ENCODE results near the gene GNB3. TPM values are rescaled to one million over a fixed set of nuclear protein-coding genes. Genes with fewer than 3 reads are reported as not detected.

Gene GNB3
- total RNA-seq, 1 experiment from 2014 or later = not detected

GRCh38 chr12:6826125-6826733, 14.5 kb upstream of the GNB3 start:
- H3K27me3 Mint-ChIP-seq (ENCODE audit: unreplicated experiment) = peaks cover 100% of the 10 kb centered on the region
- no peak for DNase-seq
- H3K4me1 Mint-ChIP-seq (ENCODE audit: low read depth, unreplicated experiment) = peaks cover 16% of the 10 kb centered on the region
- CTCF ChIA-PET = interaction anchor here (1.6 to 1.8 kb wide), 2 partner anchors 8 to 73 kb away, joined by 4 to 7 read pairs; partner anchors contain the start of gene MLF2
- BruUV-seq (replicated peaks) = no TSS peak
- TF ChIP-seq, protein P1, sequence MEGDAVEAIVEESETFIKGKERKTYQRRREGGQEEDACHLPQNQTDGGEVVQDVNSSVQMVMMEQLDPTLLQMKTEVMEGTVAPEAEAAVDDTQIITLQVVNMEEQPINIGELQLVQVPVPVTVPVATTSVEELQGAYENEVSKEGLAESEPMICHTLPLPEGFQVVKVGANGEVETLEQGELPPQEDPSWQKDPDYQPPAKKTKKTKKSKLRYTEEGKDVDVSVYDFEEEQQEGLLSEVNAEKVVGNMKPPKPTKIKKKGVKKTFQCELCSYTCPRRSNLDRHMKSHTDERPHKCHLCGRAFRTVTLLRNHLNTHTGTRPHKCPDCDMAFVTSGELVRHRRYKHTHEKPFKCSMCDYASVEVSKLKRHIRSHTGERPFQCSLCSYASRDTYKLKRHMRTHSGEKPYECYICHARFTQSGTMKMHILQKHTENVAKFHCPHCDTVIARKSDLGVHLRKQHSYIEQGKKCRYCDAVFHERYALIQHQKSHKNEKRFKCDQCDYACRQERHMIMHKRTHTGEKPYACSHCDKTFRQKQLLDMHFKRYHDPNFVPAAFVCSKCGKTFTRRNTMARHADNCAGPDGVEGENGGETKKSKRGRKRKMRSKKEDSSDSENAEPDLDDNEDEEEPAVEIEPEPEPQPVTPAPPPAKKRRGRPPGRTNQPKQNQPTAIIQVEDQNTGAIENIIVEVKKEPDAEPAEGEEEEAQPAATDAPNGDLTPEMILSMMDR (IDR thresholded peaks at IDR 0.05; ENCODE audit: unreplicated experiment) = no peak
- H3K9me3 Mint-ChIP-seq (ENCODE audit: low read depth, unreplicated experiment) = no peaks in the 10 kb centered on the region
- intact Hi-C loops (cut with micrococcal nuclease; ENCODE audit: unreplicated experiment) = loop anchor here (5.0 to 10.0 kb wide), 2 partner anchors 211 to 274 kb away; no protein-coding TSS in a partner anchor
- H3K36me3 Mint-ChIP-seq (ENCODE audit: insufficient read depth, unreplicated experiment) = peaks cover 16% of the 10 kb centered on the region
- H3K27ac Mint-ChIP-seq (ENCODE audit: unreplicated experiment) = no peak overlapping the region
- H3K4me3 Mint-ChIP-seq (ENCODE audit: low read depth, unreplicated experiment) = no peak overlapping the region

- no peaks in the 10 kb centered on the region for H3K9me3 Mint-ChIP-seq (ENCODE audit: low read depth, unreplicated experiment)
- H3K27me3 Mint-ChIP-seq (ENCODE audit: unreplicated experiment) = peaks cover 100% of the 10 kb centered on the region
- TF ChIP-seq, protein P1 (IDR thresholded peaks at IDR 0.05; ENCODE audit: unreplicated experiment) = no peak
- CTCF ChIA-PET = interaction anchor here (1.0 kb wide), 1 partner anchor 74 kb away, joined by 4 read pairs; the partner anchor contains the start of gene MLF2
- intact Hi-C loops (cut with micrococcal nuclease; ENCODE audit: unreplicated experiment) = loop anchor here (5.0 to 10.0 kb wide), 2 partner anchors 212 to 275 kb away; no protein-coding TSS in a partner anchor
- DNase-seq = no peak
- peaks cover 16% of the 10 kb centered on the region for H3K36me3 Mint-ChIP-seq (ENCODE audit: insufficient read depth, unreplicated experiment)
- peaks cover 16% of the 10 kb centered on the region for H3K4me1 Mint-ChIP-seq (ENCODE audit: low read depth, unreplicated experiment)
- no TSS peak for BruUV-seq (replicated peaks)
- H3K4me3 Mint-ChIP-seq (ENCODE audit: low read depth, unreplicated experiment) = peak overlapping the region; percentile 75
- peak overlapping the region; percentile 25 for H3K27ac Mint-ChIP-seq (ENCODE audit: unreplicated experiment)
Measured at GRCh38 chr12:6826734-6827436, 13.8 kb upstream of the GNB3 start.

DNA sequence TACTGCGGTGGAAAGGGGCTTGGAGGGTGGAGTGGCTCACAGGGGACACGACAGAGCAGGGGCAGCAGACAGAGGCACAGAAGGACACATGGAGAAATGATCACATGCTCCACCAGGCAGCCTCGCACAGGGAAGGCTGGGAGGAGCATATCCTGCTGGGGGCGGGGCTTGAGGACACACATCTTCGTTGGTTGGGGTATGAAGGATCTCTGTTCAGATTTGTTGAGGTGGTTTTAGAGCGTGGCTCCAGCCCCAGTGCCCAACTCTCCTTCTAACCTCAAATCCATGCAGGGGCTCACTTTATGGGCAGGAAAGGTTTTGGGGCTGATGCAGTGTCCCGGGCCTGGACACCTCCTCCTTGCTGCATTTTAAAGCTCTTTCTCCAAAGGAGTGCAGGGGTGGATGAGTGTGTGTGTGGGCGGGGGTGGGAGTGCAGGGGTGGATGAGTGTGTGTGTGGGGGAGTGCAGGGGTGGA, 13.3 kb upstream of the GNB3 start:
- intact Hi-C loops (cut with micrococcal nuclease; ENCODE audit: unreplicated experiment) = loop anchor here (5.0 to 10.0 kb wide), 2 partner anchors 213 to 275 kb away; no protein-coding TSS in a partner anchor
- H3K4me3 Mint-ChIP-seq (ENCODE audit: low read depth, unreplicated experiment) = peak overlapping the region; percentile 75
- peak overlapping the region; percentile 25 for H3K27ac Mint-ChIP-seq (ENCODE audit: unreplicated experiment)
- TF ChIP-seq, protein P1 (IDR thresholded peaks at IDR 0.05; ENCODE audit: unreplicated experiment) = no peak
- DNase-seq = peak; percentile 62
- H3K9me3 Mint-ChIP-seq (ENCODE audit: low read depth, unreplicated experiment) = no peaks in the 10 kb centered on the region
- BruUV-seq (replicated peaks) = no TSS peak
- H3K4me1 Mint-ChIP-seq (ENCODE audit: low read depth, unreplicated experiment) = peaks cover 16% of the 10 kb centered on the region
- CTCF ChIA-PET = interaction anchor here (1.0 kb wide), 1 partner anchor 74 kb away, joined by 4 read pairs; the partner anchor contains the start of gene MLF2
- H3K27me3 Mint-ChIP-seq (ENCODE audit: unreplicated experiment) = peaks cover 100% of the 10 kb centered on the region
- peaks cover 16% of the 10 kb centered on the region for H3K36me3 Mint-ChIP-seq (ENCODE audit: insufficient read depth, unreplicated experiment)

GRCh38 chr12:6827982-6828780, 12.5 kb upstream of the GNB3 start, which contains the start of gene P3H3:
TSS of gene P3H3 (plus strand) at chr12:6828407. CDS start at chr12:6828441, 34 bp downstream.
- BruUV-seq (replicated peaks) = no TSS peak
- CTCF ChIA-PET = interaction anchor here (1.8 kb wide), 1 partner anchor 62 kb away, joined by 4 read pairs; no protein-coding TSS in a partner anchor
- Mint-ChIP-seq H3K4me1 (ENCODE audit: low read depth, unreplicated experiment) (peaks cover 16% of the 10 kb centered on the region), H3K4me3 (ENCODE audit: low read depth, unreplicated experiment) (peak within 1 kb of the TSS; percentile 75), H3K9me3 (ENCODE audit: low read depth, unreplicated experiment) (no peaks in the 10 kb centered on the region), H3K27ac (ENCODE audit: unreplicated experiment) (peak within 1 kb of the TSS; percentile 25), H3K27me3 (ENCODE audit: unreplicated experiment) (peaks cover 97% of the 10 kb centered on the region), H3K36me3 (ENCODE audit: insufficient read depth, unreplicated experiment) (peaks cover 16% of the 10 kb centered on the region)
- TF ChIP-seq, protein P1 (IDR thresholded peaks at IDR 0.05; ENCODE audit: unreplicated experiment) = no peak
- no peak for DNase-seq
- intact Hi-C loops (cut with micrococcal nuclease; ENCODE audit: unreplicated experiment) = loop anchor here (5.0 to 10.0 kb wide), 2 partner anchors 213 to 276 kb away; no protein-coding TSS in a partner anchor

Data from Calu3 (cell line).